ENCODE measurements around the gene CAPN5.

Gene CAPN5

DNA sequence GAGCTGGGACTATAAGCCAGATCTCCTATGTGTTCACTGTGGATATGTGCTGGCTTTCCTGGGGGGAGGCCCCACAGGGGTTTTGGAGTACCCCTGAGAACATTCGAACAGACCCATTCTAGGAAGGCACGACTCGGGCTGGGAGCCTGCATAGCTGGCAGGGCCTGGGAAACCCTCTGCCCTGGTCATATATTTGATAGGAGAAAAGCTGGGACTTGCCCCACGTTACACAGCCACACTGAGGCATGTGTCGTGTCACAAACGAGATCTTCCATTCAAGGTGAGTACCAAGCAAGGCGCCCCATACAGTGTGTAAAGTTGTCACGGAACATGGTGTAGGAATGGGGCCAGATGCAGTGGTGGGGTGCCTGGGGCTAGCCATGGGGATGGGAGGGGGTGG lies 72.4 kb downstream of the CAPN5 start:
- no peak for DNase-seq

DNA sequence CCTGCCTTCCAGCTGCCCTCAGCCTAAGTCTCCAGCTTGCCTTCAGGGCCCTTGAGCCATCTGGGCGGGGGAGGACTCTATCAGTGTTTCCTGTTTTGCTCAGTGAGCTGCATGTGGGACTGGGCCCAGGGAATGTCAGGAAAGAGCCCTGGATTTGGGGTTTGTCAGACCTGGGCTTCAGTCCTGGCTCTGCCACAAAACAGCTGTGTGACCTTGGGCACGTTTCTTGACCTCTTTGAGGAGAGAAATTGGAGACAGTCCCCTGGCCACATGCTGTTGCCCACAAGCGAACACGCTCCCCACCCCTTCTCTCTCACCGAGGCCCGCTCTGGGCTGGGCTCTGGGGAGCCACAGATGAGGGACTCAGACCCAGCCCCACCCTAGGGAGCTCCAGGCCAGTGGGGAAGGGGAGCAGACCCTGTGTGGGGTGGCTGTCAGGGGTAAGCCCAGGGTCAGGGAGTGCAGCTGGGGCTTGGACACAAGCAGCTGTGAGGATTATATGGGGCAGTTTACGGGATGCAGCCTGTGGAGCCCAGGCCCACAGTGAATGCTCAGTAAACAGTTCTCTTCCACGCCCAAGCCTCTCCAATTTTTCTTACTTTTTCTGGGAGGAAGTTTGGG lies 73.6 kb downstream of the CAPN5 start:
- DNase-seq = no peak

DNA sequence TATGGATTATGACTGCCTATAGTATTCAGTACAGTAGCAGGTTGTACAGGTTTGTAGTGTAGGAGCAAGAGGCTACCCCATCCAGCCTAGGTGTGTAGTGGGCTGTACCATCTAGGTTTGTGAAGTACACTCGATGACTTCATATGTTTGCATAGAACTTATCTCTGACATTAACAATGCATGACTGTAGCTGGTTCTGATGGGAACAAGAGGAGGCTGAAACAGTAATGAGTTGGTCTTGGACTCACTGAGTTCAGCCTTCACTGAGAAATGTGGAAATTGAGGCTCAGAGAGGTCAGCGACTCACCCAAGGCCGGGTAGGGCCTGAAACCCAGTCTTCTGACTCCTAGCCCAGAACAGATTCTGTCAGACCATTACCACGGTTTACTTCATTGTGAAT lies 74.3 kb downstream of the CAPN5 start:
- DNase-seq = no peak

DNA sequence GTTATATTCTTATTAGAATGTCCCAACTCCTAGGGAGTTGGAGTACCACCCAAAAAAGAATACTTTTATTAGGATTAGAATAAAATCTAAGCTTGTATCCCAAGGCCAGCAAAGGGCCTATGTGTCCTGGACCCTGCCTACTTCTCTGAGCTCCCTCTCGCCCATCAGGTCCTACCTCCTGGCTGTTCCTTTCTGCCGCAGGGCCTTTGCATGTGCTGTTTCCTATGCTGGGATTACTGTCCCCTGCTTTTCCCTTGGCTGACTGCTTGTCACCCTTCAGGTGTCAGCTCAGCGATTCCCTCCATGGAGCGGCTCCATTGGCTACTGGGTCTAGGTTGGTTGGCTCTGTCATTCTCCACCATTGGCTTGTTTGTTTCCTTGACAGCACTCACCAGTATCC lies 74.7 kb downstream of the CAPN5 start:
- DNase-seq = no peak

DNA sequence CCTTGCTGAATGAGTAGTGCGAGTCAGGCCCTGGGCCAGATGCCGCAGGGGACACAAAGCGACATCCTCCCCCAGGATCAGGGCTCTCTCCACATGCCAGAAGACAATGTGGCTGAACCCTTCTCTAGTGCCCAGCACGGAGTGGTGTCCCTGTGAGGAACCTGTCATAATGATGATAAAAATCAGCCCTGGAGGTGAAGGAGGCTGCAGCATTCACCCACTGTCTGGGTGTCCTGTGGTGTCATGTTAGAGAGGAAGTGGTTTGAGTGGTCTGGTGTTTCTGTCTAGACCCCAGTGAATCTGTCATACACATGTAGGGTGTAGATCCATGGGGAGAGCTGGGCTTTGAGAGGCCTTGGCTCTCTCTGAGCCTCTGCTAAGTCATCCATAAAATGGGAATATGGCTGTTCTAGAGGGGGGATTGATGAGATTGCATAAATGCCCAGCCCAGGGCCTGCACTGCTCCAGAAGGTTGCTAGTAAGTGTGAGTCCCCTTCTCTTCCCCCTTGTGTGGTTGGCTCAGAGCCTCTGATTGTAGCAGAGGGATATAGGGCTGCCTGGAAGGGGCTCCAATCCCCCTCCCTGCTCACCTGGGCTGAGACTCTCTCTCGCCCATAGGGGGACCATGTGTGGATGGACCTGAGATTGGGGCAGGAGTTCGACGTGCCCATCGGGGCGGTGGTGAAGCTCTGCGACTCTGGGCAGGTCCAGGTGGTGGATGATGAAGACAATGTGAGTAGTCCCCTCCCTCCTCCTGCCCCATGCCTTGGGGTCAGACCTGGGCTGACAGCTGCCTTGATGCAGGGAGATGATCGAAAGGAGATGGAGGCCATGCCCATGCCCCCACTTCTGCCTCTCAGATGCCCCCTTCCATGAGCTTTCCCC lies 75.6 kb downstream of the CAPN5 start:
- DNase-seq = no peak

DNA sequence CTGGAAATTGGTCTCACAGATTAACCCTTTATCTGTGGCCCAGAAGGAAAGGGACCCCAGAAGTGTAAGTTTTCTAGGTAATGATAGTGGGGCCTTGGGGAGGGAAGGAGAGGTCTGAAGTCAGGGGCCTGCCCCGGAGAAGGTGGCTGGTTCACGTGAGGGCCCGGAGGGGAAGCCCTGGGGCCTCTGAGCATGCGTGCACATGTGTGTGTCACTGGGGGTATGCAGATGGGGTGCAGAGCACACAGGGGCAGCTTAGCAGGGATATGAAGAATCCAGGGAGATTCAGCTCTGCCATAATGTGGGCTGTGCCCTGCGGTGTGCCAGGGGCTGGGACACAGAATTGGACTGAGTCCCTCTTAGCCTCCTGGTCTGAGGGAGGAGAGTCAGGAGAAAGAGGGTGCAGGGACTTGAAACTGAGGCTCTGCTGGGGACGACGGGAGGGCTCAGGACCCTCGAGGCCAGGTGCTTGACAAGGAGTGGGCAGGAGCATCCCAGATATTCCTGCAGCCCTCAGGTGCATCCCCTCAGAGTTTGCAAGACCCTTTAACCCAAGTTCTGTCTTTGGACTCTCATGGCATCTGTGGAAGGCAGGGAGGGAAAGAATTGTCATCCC lies 76.7 kb downstream of the CAPN5 start:
- no peak for DNase-seq

DNA sequence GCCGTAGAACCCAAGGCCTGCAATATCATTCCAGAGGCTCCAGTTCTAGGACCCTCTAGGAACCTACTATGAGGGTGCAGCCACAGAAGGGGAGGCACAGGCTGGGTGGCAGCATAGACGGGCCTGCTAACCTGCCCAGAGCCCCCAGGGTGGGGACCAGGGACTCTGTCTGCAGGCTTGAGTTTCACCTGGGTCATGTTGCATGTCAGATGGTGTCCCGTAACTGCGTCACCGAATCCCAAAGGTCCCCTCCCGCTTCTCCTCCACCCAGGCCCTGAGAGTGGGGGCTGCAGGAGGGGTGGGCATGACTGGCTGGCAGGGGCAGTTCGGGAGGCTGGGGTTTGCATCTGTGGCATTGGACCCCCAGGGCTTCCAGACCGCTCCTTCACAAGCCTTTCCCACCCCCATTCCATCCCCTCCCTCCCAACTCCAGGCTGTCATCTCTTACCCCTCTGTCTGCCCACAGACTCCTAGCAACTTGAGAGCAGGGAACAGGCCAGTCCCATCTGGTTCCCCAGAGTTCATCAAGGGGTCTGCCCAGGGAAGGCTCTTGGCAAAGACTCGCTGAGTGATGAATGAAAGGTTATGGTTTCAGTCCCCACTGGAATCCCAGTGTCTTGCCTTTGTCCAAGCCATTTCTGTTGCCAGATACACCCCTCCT lies 77.6 kb downstream of the CAPN5 start:
- DNase-seq = no peak

DNA sequence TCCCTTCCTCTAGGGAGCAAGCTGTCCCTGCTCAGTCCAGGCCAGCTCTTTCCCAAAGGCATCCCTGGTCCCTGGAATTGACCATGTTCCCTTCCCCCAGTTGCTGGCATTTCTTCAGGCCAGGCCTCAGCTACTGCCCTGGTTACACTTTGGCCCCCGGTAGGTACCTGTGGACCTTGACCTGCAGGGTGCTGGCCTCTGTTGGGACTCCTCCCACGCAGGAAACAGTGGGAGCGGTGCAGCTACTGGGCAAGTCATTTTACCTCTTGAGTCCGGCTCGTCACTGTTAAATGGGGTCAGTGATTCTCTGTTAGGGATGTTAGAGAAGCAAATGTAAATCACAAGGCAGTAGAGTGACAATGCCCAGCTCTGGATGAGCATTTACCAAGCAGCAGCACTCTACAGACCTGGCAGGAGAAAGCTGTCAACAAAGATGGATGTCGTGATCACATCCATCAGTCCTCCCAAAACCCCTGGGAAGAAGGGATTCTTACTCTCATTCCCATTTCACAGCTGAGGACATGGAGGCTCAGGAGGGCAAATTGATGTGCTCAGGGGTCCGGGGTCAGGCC lies 78.2 kb downstream of the CAPN5 start:
- no peak for DNase-seq

DNA sequence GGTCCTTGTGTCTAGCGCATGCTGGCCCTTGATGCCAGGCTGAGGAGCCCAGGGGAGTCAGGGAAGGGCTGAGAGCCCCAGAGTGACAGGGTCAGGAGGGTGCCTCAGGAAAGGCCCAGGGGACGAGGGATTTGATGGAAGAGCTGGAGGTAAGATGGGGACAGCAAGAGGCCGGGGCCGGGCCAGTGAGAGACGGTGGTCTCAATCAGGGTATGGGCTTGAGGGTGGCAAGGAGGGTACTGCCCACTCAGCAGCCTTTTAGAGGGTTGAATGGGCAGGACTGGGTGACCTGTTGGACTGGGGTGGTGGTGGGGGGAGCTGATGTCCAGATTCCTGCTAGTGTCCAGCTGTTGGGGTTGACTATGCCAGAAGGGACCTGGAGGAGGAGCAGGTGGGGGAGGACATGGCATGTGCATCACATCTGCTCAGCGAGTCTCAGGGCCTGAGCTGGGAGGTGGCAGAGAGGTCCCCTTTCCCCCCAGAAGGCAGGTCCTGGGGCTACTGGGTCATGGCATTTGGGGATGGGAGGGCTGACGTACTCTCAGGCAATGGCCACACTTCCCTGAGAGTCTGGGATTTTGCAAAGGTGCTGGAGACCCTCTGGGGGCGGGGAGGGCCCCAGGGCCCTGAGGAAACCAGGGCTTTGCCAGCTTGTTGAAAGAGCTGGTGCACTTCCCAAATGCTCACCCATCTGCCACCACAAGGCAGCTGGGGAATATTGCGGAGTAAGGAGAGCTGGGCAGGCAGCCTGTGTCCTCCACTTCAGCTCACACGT lies 79.7 kb downstream of the CAPN5 start:
- DNase-seq = no peak

DNA sequence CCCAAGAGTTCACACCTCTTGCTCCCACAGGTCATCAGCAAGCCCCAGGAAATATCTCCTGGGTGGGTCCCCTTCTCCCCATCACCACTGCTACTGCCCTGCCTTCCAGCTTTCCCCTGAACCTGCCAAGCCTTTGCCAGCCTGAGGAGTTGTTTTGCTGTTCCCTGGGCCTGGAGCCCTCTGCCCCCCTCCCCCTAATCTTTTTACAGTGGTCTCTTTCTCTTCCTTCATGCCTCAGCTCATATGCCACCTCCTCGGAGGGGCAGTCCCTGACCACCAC lies 80.2 kb downstream of the CAPN5 start:
- DNase-seq = no peak

DNA sequence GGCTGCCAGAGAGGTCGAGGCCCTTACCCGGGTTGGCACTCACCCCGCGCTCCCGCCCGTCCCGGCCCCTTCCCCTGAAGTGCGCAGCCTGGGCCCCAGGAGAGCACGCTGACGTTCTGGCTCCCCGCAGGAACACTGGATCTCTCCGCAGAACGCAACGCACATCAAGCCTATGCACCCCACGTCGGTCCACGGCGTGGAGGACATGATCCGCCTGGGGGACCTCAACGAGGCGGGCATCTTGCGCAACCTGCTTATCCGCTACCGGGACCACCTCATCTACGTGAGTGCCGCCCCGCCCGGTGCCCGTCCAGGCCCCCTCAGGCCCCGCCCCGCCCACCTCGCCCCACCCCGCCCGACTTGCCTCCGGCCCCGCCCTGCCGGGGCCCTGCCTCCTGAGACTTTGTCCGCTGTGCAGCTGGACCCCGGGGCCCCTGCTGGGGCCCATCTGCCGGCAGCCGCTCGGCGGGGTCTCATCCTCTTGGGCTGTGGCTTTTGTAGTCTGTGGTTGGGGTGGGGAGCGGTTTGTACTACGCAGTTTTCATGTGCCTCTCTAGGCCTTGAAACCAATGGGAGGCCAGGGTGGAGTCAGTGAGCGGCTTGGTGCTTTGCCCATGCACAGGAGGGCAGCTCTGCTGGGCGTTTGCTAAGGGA lies 81.0 kb downstream of the CAPN5 start:
- DNase-seq = no peak

DNA sequence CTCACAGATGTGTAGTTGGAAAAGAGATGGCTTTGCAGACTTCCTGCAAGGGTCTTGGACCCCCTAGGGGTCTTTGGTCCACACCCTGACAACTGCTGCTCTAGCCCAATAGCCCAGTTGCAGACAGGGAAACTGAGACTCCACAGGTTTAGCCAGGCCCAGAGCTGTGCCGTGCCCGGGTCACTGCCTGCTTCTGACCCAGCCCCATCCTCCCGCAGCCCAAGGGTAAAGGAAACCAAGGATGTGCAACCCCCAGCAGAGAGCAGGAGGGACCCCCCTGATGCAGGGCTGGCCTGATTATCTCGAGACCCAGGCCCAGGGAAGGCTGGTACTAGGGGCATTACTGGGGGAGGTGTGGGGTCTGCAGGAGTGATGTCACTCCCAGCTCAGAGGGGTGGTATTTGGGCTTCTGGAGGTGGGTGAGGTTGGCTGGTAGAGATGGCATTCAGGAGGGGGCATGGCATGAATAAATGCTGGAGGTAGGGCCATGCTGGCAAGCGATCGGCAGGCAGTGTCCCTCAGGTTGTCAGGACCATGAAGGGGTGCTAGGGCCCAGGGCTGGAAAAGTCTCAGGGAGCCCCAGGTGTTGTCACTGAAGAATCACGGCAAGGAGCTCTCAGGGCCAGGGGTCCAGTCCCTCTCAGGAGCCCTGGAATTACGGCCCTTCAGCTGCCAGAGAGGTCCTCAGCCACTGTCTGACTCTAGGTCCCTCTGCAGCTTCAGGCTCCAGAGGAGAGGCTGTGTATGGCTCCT lies 82.4 kb downstream of the CAPN5 start:
- DNase-seq = no peak

DNA sequence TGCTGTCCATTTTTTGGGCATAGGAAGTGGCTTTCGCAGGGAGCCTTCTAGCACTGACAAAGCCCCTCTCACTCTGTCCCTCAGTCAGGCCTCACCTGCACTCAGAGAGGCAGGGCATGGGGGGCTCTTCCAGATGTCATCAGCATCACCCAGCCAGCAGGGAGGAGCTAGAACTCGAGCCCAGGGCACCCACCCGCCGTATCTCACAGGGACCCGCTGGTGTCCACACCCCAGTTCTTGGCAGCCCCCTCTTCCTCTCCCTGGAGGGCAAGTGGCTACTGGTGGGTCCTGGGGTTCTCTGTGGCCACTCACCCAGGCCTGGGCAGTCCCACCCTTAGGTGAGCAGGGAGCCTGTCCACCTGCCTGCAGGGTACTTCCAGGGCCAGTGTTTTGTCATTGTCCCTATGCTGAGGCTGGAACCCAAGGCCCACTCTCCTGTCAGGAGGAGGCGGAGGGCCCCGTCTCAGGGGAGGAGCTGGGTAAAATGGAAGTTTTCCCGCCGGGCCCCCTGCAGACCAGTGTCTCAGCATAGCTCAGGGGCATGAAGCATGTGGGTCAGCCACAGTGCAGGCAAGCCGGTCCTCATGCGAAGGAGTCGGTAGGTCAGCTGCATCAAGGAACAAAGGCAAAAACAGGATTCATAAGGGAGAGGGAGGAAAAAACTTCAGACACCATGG lies 83.1 kb downstream of the CAPN5 start:
- DNase-seq = no peak

DNA sequence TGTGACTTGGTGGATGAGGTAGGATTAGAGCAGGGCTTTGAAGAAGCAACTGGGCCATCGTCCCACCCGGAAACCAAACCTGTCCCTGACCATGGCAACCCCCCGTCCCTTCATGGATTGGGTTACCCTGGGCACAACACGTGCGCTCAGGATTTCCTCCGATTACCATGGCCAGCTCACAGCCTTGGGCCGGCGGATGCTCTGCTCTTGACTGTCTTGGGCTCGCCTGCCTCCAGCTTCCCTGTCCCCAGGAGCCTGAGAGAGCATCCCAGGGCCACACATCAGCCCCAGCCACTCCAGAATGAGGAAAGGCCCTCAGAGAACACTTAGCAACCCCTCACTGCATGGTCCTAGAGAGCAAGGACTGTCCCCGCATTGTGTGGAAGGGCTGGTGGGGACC lies 84.1 kb downstream of the CAPN5 start:
- no peak for DNase-seq

DNA sequence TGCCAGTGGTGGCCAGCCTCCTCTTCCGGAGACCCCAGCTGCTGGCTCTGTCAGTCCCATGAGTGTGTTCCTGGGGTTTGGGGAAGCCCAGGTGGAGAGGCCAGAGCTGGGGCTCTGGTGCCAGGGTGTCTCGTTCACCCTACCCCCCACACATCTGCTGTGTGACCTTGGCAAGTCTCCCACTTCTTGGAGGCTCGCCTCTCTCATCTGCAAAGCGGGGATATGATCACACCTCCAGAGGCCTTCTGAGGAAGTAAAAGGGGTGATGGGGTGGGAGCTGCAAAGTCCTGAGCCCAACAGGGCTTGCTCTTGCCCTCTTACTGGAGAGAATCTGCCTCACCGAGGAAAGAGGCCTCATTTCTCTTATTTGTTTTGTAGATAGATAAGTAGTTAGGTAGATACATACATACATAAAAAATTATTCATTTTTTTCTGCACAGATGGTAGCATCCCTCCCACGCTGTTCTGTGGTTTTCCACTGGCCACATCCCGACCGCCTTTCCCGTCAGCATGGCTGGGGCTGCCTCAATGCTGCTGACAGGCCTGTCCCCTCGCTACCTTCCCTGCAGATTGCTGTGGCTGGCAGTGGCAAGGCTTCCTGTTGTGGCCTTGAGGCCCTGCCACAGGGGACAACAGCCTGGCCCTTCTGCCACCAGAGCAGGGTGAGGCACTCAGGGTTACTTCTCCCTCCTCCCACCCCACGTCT lies 85.2 kb downstream of the CAPN5 start:
- DNase-seq = no peak

DNA sequence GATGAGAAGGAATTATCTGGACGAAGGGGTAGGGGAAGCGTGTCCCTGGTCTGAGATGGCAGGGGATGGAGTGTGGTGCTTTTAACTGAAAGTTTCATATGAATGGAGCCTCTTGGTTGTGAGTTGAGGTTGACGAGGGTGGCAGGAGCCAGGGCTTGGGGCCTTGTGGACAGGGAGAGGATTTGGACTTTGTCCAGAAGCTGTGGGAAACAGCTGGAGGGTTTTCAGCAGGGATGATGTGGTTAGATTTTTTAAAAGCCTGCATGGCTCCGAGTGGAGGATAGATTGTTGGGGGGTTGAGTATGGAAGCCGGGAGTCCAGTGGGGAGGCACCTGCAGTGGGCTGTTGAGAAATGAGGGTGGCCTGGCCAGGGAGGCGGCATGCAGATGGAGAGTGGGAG lies 86.1 kb downstream of the CAPN5 start:
- DNase-seq = no peak

DNA sequence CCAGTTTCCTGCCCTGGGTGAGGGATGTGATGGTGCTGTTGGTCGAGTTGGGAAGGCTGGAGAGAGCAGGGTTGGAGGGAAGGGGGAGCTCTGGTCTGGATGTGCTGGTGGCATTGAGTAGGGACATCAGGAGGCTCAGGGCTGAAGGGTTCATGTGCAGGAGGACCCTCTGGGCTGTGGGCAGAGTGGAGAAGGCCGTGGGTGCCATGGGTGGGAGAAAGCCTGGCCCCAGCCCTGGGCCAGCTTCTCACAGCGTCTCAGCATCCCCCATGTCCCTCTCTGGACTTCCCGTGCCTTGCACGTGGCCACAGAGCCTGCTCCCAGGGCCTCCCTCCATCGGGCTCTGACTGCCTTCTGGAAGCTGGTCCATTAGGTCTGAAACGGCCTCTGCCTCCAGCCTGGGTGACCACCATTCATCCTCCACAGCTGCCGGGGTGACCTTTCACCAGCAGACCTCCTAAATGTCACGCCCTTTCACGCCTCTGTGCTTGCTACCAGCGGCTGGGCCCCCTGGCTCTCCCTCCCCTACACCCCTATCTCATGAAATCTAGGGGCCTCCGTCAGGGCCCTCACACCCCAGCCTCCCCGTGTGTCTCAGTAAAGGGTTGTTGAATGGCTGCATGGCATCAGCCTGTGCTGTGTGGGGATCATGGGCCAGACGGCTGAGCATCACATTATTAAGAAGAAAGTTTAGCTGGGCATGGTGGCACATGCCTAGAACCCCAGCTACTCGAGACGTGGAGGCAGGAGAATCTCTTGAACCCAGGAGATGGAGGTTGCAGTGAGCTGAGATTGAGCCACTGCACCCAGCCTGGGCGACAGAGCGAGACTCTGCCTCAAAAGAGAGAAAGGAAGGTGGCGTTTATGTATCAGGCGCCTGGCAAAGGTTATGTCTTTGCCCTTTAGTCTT lies 86.8 kb downstream of the CAPN5 start:
- DNase-seq = no peak

DNA sequence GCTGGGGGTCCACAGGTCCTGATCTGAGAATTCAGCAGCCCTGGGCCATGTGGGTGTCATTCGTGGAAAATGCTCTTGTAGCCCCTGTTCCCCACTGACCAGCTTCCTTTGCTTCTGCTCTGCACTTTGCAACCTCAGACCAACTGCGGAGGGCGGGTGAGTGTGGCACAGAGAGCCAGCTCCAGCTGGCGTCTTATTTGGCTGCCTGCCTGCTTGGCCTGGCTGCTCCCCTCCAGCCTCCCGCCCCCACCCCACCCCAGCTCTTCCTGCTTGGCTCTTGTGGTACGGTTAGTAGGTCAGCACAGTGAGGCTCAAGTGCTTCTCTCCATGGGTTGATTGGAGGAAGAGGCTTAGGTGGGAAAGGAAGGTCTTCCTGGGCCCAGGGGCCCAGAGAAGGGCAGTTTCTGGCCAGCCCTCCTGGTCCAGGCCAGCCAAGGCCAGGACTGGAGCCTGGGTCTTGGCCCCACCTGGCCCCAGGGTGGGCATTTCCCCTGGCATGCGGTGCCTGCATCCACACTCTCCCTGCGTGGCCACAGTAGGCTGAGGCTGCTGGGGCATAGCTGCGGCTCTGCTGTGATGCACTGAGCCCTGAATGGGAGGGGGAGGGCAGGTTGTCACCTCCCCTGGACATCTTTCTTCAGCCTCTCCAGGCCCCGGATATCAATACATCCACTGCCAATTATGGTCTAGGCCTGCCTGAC lies 87.8 kb downstream of the CAPN5 start:
- DNase-seq = no peak
